PC-3 (cell line): ENCODE measurements around the gene CFTR.

Source experiments
- CTCF ChIP-seq: fragments of 300-600 bp; sonication (generic); conservative IDR thresholded peaks from 2 replicates; pipeline ENCODE4 v1.5.1; 2017; ENCODE audit warnings: antibody characterized with exemption, low read depth, mild to moderate bottlenecking, low read length
- EZH2 ChIP-seq: fragments of 300-600 bp; sonication (generic); IDR thresholded peaks from one replicate; pipeline ENCODE4 v1.6.1; 2017; ENCODE audit warnings: antibody characterized with exemption, mild to moderate bottlenecking, low read length; ENCODE audit not compliant: unreplicated experiment
- EZH2phosphoT487 ChIP-seq: fragments of 300-600 bp; sonication (generic); IDR thresholded peaks from 2 replicates; pipeline ENCODE4 v1.6.1; 2018; ENCODE audit warnings: mild to moderate bottlenecking, antibody characterized with exemption, low read length, borderline replicate concordance

DNA sequence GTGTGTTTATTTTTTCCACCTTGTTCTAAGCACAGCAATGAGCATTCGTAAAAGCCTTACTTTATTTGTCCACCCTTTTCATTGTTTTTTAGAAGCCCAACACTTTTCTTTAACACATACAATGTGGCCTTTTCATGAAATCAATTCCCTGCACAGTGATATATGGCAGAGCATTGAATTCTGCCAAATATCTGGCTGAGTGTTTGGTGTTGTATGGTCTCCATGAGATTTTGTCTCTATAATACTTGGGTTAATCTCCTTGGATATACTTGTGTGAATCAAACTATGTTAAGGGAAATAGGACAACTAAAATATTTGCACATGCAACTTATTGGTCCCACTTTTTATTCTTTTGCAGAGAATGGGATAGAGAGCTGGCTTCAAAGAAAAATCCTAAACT is 28.9 kb downstream of the CFTR start:
- TF ChIP-seq CTCF (no peak), EZH2phosphoT487 (no peak), EZH2 (no peak)
